Chondrocyte (in vitro differentiated cells): ENCODE measurements around the gene CACNA1S. TPM values are rescaled to one million over a fixed set of nuclear protein-coding genes. Genes with fewer than 3 reads are reported as not detected.

ENCODE experiments used
- DNase-seq: peaks from one replicate; pipeline ENCODE4 v3.0.0; 2021; ENCODE audit warnings: mixed read lengths, low spot score
- H3K27ac Mint-ChIP-seq: one replicate; pipeline ENCODE4 v1.8.0; 2021; ENCODE audit warnings: mild to moderate bottlenecking, moderate library complexity, mixed read lengths; ENCODE audit not compliant: unreplicated experiment
- H3K27me3 Mint-ChIP-seq: 2 replicates; pipeline ENCODE4 v1.8.0; 2021; ENCODE audit warnings: low read depth, mixed read lengths
- H3K36me3 Mint-ChIP-seq: 2 replicates; pipeline ENCODE4 v1.8.0; 2021; ENCODE audit warnings: low read depth, mixed read lengths
- H3K4me1 Mint-ChIP-seq: 2 replicates; pipeline ENCODE4 v1.8.0; 2021; ENCODE audit warnings: low read depth, mild to moderate bottlenecking, mixed read lengths
- H3K4me3 Mint-ChIP-seq: one replicate; pipeline ENCODE4 v1.8.0; 2021; ENCODE audit warnings: mild to moderate bottlenecking, moderate library complexity, mixed read lengths; ENCODE audit not compliant: unreplicated experiment
- H3K9me3 Mint-ChIP-seq: 2 replicates; pipeline ENCODE4 v1.8.0; 2021; ENCODE audit warnings: low read depth, mixed read lengths
- CTCF ChIP-seq: fragments of 200-600 bp; sonication (generic); IDR thresholded peaks from 2 replicates; pipeline ENCODE4 v1.5.0; 2021; ENCODE audit warnings: antibody characterized with exemption, mild to moderate bottlenecking, moderate library complexity
- total RNA-seq: library from RNA; stranded (reverse); gene quantifications from 3 replicates; pipeline ENCODE4 v1.2.1, GENCODE V29; 2021

The CACNA1S gene
- total RNA-seq, 1 donor from 2014 or later = 0.40 TPM

GRCh38 chr1:201064806-201065205 is 47.4 kb downstream of the CACNA1S start:
- H3K27ac Mint-ChIP-seq = no peak overlapping the region

GRCh38 chr1:201063145-201063544 is 49.1 kb downstream of the CACNA1S start:
- Mint-ChIP-seq H3K4me3 (no peak overlapping the region), H3K9me3 (no peaks in the 10 kb centered on the region), H3K27me3 (peaks cover 4% of the 10 kb centered on the region), H3K4me1 (peaks cover 14% of the 10 kb centered on the region), H3K36me3 (no peaks in the 10 kb centered on the region), H3K27ac (no peak overlapping the region)
- DNase-seq = no peak
- TF ChIP-seq CTCF = no peak

More at GRCh38 chr1:201064806-201065205, 47.4 kb downstream of the CACNA1S start:
- no peak for TF ChIP-seq CTCF
- peaks cover 10% of the 10 kb centered on the region for H3K27me3 Mint-ChIP-seq
- H3K4me3 Mint-ChIP-seq = no peak overlapping the region
- H3K4me1 Mint-ChIP-seq = peaks cover 13% of the 10 kb centered on the region
- DNase-seq = no peak
- H3K36me3 Mint-ChIP-seq = no peaks in the 10 kb centered on the region
- H3K9me3 Mint-ChIP-seq = no peaks in the 10 kb centered on the region

GRCh38 chr1:201062511-201063091 is 49.6 kb downstream of the CACNA1S start:
- H3K27ac Mint-ChIP-seq = no peak overlapping the region
- no peaks in the 10 kb centered on the region for H3K36me3 Mint-ChIP-seq

GRCh38 chr1:201061886-201062285 is 50.3 kb downstream of the CACNA1S start:
- H3K36me3 Mint-ChIP-seq = no peaks in the 10 kb centered on the region
- no peak for DNase-seq
- H3K9me3 Mint-ChIP-seq = no peaks in the 10 kb centered on the region
- peaks cover 19% of the 10 kb centered on the region for H3K4me1 Mint-ChIP-seq
- H3K27me3 Mint-ChIP-seq = peaks cover 9% of the 10 kb centered on the region
- TF ChIP-seq CTCF = no peak
- no peak overlapping the region for H3K4me3 Mint-ChIP-seq
- H3K27ac Mint-ChIP-seq = no peak overlapping the region

More at GRCh38 chr1:201062511-201063091, 49.6 kb downstream of the CACNA1S start:
- no peaks in the 10 kb centered on the region for H3K9me3 Mint-ChIP-seq
- H3K4me3 Mint-ChIP-seq = no peak overlapping the region
- peaks cover 14% of the 10 kb centered on the region for H3K4me1 Mint-ChIP-seq
- TF ChIP-seq CTCF = no peak
- no peak for DNase-seq
- peaks cover 9% of the 10 kb centered on the region for H3K27me3 Mint-ChIP-seq

- no peak for TF ChIP-seq CTCF
- Mint-ChIP-seq H3K4me3 (no peak overlapping the region), H3K27me3 (peaks cover 9% of the 10 kb centered on the region), H3K36me3 (no peaks in the 10 kb centered on the region), H3K27ac (no peak overlapping the region), H3K9me3 (no peaks in the 10 kb centered on the region), H3K4me1 (peaks cover 27% of the 10 kb centered on the region)
- no peak for DNase-seq
Observed at GRCh38 chr1:201061049-201061448, 51.2 kb downstream of the CACNA1S start.
